RWPE2 (cell line): Measurements from ENCODE around the gene FEM1A.
"Not testable (repeated sequence)": the region's sequence is repeated elsewhere in the genome, so short reads cannot be mapped to it uniquely, and the experiment has no call there.

Experiments used
- ATAC-seq: fragments of 200-7000 bp; cut with Tn5 transposase; 3 replicates; pipeline ENCODE4 v1.9.1; 2021; ENCODE audit warnings: low read depth
- DNase-seq: peaks from one replicate; pipeline ENCODE4 v3.0.0-alpha.2; 2020; ENCODE audit warnings: low spot score
- H3K27ac ChIP-seq: fragments of 450-650 bp; 2 replicates; pipeline ENCODE4 v1.5.1; 2017; ENCODE audit warnings: mild to moderate bottlenecking; ENCODE audit not compliant: poor library complexity, severe bottlenecking
- H3K27me3 ChIP-seq: fragments of 250-450 bp; sonication (Bioruptor Pico); 2 replicates; pipeline ENCODE4 v1.5.1; 2021; ENCODE audit warnings: mild to moderate bottlenecking, moderate library complexity; ENCODE audit not compliant: insufficient read depth, poor library complexity, severe bottlenecking
- H3K36me3 ChIP-seq: fragments of 250-450 bp; sonication (Bioruptor Pico); 2 replicates; pipeline ENCODE4 v1.5.1; 2020; ENCODE audit warnings: low read depth, mild to moderate bottlenecking, moderate library complexity
- H3K4me1 ChIP-seq: fragments of 250-450 bp; sonication (Bioruptor Pico); 2 replicates; pipeline ENCODE4 v1.5.1; 2021; ENCODE audit warnings: mild to moderate bottlenecking, moderate library complexity; ENCODE audit not compliant: insufficient read depth, poor library complexity, severe bottlenecking
- H3K4me3 ChIP-seq: fragments of 250-450 bp; sonication (Bioruptor Pico); 2 replicates; pipeline ENCODE4 v1.5.1; 2021; ENCODE audit warnings: mild to moderate bottlenecking, moderate library complexity; ENCODE audit not compliant: severe bottlenecking
- H3K9me3 ChIP-seq: fragments of 250-450 bp; sonication (Bioruptor Pico); 2 replicates; pipeline ENCODE4 v1.5.1; 2021; ENCODE audit warnings: mild to moderate bottlenecking, moderate library complexity; ENCODE audit not compliant: severe bottlenecking
- CTCF ChIP-seq: fragments of 450-650 bp; IDR thresholded peaks from one replicate; pipeline ENCODE4 v1.5.1; 2017; ENCODE audit warnings: mild to moderate bottlenecking, moderate library complexity; ENCODE audit not compliant: poor library complexity, severe bottlenecking

FEM1A gene

GRCh38 chr19:4802711-4803110 lies 11.2 kb downstream of the FEM1A start:
- H3K27me3 ChIP-seq: no peaks in the 10 kb centered on the region
- no peak overlapping the region for H3K4me3 ChIP-seq
- H3K27ac ChIP-seq: no peak overlapping the region
- H3K9me3 ChIP-seq: no peaks in the 10 kb centered on the region
- TF ChIP-seq CTCF: no peak
- no peak for ATAC-seq
- peaks cover 4% of the 10 kb centered on the region for H3K4me1 ChIP-seq
- DNase-seq: no peak
- H3K36me3 ChIP-seq: no peaks in the 10 kb centered on the region

- Histone ChIP-seq H3K27me3 (no peaks in the 10 kb centered on the region), H3K4me3 (no peak overlapping the region), H3K36me3 (no peaks in the 10 kb centered on the region), H3K9me3 (no peaks in the 10 kb centered on the region), H3K27ac (no peak overlapping the region), H3K4me1 (peaks cover 4% of the 10 kb centered on the region)
- no peak for DNase-seq
- peak; percentile 81 for TF ChIP-seq CTCF
- peak; percentile 68 for ATAC-seq
These were observed 12.5 kb downstream of the FEM1A start for GRCh38 chr19:4803736-4804695.

- not testable (repeated sequence) for H3K4me1 ChIP-seq, H3K36me3 ChIP-seq, H3K4me3 ChIP-seq
These were observed 13.6 kb downstream of the FEM1A start for GRCh38 chr19:4805140-4805539.

GRCh38 chr19:4806384-4806783 lies 14.8 kb downstream of the FEM1A start:
- no peaks in the 10 kb centered on the region for H3K27me3 ChIP-seq
- DNase-seq: no peak
- no peak for ATAC-seq
- H3K27ac ChIP-seq: no peak overlapping the region
- no peaks in the 10 kb centered on the region for H3K4me1 ChIP-seq
- no peaks in the 10 kb centered on the region for H3K9me3 ChIP-seq
- no peak for TF ChIP-seq CTCF
- H3K36me3 ChIP-seq: no peaks in the 10 kb centered on the region
- no peak overlapping the region for H3K4me3 ChIP-seq

More at GRCh38 chr19:4805140-4805539, 13.6 kb downstream of the FEM1A start:
- not testable (repeated sequence) for H3K9me3 ChIP-seq, DNase-seq, ATAC-seq, H3K27ac ChIP-seq, H3K27me3 ChIP-seq

- no peak for ATAC-seq
These were observed 15.7 kb downstream of the FEM1A start for GRCh38 chr19:4807188-4807587.

More at GRCh38 chr19:4807188-4807587, 15.7 kb downstream of the FEM1A start:
- H3K4me1 ChIP-seq: no peaks in the 10 kb centered on the region
- no peak overlapping the region for H3K27ac ChIP-seq
- no peaks in the 10 kb centered on the region for H3K27me3 ChIP-seq
- H3K4me3 ChIP-seq: no peak overlapping the region
- H3K9me3 ChIP-seq: no peaks in the 10 kb centered on the region
- no peak for TF ChIP-seq CTCF
- no peaks in the 10 kb centered on the region for H3K36me3 ChIP-seq
- no peak for DNase-seq
